H1 (cell line): ENCODE results near the gene STXBP6. TPM values are rescaled to one million over a fixed set of nuclear protein-coding genes. Genes with fewer than 3 reads are reported as not detected.

Experiments used
- CREB1 ChIP-seq: IDR thresholded peaks from 2 replicates; pipeline ENCODE4 v1.6.1; 2012; ENCODE audit warnings: inconsistent platforms
- EZH2 ChIP-seq: fragments of 200-600 bp; sonication (generic); IDR thresholded peaks from 2 replicates; pipeline ENCODE4 v1.7.1; 2012; ENCODE audit warnings: low read depth, mild to moderate bottlenecking, moderate library complexity, low read length, inconsistent platforms; ENCODE audit not compliant: severe bottlenecking
- RXRA ChIP-seq: IDR thresholded peaks from 2 replicates; pipeline ENCODE4 v1.6.1; 2011; ENCODE audit warnings: low read depth, mild to moderate bottlenecking, low read length, moderate library complexity; ENCODE audit not compliant: insufficient read depth
- TAF1 ChIP-seq: IDR thresholded peaks from 2 replicates; pipeline ENCODE4 v1.6.1; 2011; ENCODE audit warnings: mild to moderate bottlenecking, low read depth, low read length
- polyA plus RNA-seq, 7 experiments: library from polyadenylated mRNA; depleted of rRNA in 3 of 7; stranded (reverse) in 5 of 7; unstranded in 2 of 7; fragments of >200 nt in 5 of 7; fragments of 200-250 nt in 2 of 7; gene quantifications; 1 replicate in 5 of 7; 2 replicates in 1 of 7; 4 replicates in 1 of 7; pipeline versions ENCODE4 v1.2.1 to v1.2.3, GENCODE V29; 2011 to 2013; ENCODE audit warnings: missing spikeins in 2 of 7, mixed read lengths in 2 of 7
- total RNA-seq: library from RNA; stranded (reverse); fragmentation: NEBNext Ultra II Directional; extraction: Animal tissue kit (Norgen Biotek cat#: 25700); gene quantifications from 2 replicates; pipeline ENCODE4 v1.2.1, GENCODE V29; 2021
- TF ChIP-seq, protein P1 (sequence below): IDR thresholded peaks from 2 replicates; pipeline ENCODE4 v1.6.1; 2011; ENCODE audit warnings: low read depth, mild to moderate bottlenecking, low read length; ENCODE audit not compliant: insufficient read depth
- TF ChIP-seq, protein P2 (sequence below): IDR thresholded peaks from 2 replicates; pipeline ENCODE4 v1.6.1; 2012; ENCODE audit warnings: inconsistent platforms

Gene STXBP6
- total and polyA plus RNA-seq, 2 of the 8 experiments (the other 6 are each of a cell fraction or from before 2014, with no cell fraction given): 9.4 to 18.1 TPM

DNA sequence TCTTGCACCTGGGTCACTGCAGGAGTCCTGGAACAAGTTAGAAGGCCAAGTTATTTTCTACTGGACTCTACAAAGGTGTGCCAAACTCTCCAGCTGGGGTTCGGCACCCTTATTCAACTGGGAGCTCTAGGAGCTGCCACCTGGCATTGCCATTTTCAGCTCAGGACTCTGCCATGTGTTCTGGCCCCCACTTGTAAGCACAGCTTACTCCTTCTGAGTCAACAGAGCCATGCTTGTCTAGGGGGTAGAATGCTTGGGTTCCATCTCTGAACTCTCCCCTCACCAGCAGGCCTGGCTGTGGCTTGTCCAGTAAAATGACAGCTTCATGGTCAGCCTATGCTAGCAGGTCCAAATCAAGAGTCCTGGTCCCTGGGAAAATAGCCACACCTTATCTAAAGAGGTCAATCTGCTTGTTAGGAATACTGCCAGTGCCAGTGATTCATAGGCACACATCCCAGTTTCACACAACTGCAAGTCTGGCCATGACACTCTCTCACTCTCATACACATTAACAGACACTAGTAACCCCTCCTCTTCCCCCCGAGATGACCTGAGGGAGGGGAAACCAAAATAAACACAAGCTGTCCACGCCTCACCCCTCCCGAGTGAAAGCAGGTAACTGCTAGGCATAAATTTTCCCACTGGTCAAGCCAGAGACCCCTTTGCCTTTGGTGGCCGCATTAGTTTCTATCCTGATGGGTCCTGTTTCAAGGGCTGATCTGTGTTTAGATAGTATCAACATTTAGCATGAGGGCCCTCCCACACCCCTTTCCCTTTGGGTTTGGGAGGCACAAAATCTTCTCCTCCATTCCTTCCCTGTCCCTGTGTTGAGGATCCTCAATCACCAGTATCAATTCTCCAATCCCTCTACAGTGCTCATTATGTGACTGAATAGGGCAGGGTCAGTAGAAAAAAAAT, 233.7 kb downstream of the STXBP6 start (continued):
- TF ChIP-seq, protein P1, sequence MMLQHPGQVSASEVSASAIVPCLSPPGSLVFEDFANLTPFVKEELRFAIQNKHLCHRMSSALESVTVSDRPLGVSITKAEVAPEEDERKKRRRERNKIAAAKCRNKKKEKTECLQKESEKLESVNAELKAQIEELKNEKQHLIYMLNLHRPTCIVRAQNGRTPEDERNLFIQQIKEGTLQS: no peak
- no peak for TF ChIP-seq CREB1
- TF ChIP-seq TAF1: no peak
- TF ChIP-seq, protein P2, sequence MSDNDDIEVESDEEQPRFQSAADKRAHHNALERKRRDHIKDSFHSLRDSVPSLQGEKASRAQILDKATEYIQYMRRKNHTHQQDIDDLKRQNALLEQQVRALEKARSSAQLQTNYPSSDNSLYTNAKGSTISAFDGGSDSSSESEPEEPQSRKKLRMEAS: no peak
- TF ChIP-seq RXRA: no peak
- TF ChIP-seq EZH2: no peak
